Body of pancreas (tissue), 4 donors: Measurements from ENCODE around the gene B3GALT5.

Source experiments
- POLR2A ChIP-seq, 3 donors: fragments of 450-650 bp; IDR thresholded peaks; one replicate each; pipeline ENCODE4 v1.6.1; 2016; ENCODE audit warnings: antibody characterized with exemption in 3 of 3, mild to moderate bottlenecking in 2 of 3
- TF ChIP-seq, protein P1 (sequence below), 7 experiments: fragments of 450-650 bp in 4 of 7; fragments of 200-600 bp in 3 of 7; sonication (generic) in 3 of 7; IDR thresholded peaks; one replicate each; pipeline ENCODE4 v1.5.1; 2016 to 2019; ENCODE audit warnings: antibody characterized with exemption in 7 of 7

DNA sequence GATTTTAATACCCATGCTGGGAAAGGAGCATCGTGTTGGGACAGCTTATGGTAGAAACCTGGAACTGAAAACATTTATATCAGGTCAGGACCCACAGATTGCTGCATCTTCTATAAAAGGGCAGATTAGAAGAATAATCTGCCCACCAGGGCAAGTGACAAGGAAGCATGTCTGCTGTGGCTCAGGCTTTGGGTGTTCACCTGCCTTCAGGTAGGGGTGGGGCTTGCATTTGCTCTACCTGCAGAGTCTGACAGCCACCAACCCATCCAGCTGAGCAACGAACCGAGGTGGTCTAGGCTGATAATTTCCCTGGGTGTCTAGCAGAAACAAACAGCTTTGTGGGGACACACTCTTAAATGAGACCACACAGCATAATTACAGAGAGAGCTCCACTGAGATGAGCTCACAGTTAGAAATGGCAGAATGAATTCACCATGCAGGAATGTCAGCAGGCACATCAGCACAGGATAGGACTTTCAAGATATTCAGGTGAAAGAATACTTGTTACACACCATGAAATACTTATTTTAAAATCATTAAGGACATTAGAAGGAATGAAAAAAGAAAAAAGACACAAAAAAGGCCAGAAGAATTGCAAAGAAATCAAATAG, 36.1 kb upstream of the B3GALT5 start:
- TF ChIP-seq POLR2A (IDR thresholded peaks at IDR 0.05): no peak
- TF ChIP-seq, protein P1, sequence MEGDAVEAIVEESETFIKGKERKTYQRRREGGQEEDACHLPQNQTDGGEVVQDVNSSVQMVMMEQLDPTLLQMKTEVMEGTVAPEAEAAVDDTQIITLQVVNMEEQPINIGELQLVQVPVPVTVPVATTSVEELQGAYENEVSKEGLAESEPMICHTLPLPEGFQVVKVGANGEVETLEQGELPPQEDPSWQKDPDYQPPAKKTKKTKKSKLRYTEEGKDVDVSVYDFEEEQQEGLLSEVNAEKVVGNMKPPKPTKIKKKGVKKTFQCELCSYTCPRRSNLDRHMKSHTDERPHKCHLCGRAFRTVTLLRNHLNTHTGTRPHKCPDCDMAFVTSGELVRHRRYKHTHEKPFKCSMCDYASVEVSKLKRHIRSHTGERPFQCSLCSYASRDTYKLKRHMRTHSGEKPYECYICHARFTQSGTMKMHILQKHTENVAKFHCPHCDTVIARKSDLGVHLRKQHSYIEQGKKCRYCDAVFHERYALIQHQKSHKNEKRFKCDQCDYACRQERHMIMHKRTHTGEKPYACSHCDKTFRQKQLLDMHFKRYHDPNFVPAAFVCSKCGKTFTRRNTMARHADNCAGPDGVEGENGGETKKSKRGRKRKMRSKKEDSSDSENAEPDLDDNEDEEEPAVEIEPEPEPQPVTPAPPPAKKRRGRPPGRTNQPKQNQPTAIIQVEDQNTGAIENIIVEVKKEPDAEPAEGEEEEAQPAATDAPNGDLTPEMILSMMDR (IDR thresholded peaks at IDR 0.05): no peak
